Measurements from ENCODE around the gene FAH.

The FAH gene

DNA sequence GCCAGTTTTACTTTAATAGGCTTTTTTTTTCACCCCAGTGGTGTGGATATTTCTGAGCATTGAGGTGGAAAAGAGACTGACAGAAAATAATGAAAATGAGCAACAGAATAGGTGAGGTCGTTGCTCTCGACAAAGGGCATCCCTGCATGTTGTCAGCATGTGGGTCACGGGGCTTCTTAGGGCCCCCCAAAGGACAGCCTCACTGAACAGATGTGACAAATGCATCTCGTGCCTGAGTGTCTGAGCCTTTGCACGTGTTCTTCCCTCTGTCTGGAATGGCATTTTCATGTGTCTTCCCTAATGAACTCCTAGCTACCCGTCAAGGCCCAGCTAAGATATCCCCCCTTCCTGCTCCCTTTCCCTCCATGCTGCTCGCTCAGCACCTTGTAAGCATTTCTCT is 31.8 kb downstream of the FAH start:
- TF ChIP-seq, protein P1, sequence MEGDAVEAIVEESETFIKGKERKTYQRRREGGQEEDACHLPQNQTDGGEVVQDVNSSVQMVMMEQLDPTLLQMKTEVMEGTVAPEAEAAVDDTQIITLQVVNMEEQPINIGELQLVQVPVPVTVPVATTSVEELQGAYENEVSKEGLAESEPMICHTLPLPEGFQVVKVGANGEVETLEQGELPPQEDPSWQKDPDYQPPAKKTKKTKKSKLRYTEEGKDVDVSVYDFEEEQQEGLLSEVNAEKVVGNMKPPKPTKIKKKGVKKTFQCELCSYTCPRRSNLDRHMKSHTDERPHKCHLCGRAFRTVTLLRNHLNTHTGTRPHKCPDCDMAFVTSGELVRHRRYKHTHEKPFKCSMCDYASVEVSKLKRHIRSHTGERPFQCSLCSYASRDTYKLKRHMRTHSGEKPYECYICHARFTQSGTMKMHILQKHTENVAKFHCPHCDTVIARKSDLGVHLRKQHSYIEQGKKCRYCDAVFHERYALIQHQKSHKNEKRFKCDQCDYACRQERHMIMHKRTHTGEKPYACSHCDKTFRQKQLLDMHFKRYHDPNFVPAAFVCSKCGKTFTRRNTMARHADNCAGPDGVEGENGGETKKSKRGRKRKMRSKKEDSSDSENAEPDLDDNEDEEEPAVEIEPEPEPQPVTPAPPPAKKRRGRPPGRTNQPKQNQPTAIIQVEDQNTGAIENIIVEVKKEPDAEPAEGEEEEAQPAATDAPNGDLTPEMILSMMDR (IDR thresholded peaks at IDR 0.05; ENCODE audit: control extremely low read depth, extremely low read depth, low read depth, missing control alignments): no peak
- DNase-seq (ENCODE audit: extremely low spot score): no peak
- CTCF ChIA-PET: no interaction called here
- POLR2A ChIA-PET: no interaction called here

- CTCF ChIA-PET: no interaction called here
- POLR2A ChIA-PET: no interaction called here
- no peak for DNase-seq (ENCODE audit: extremely low spot score)
- TF ChIP-seq, protein P1 (IDR thresholded peaks at IDR 0.05; ENCODE audit: control extremely low read depth, extremely low read depth, low read depth, missing control alignments): no peak
Measured at GRCh38 chr15:80185152-80185551, 32.4 kb downstream of the FAH start.

GRCh38 chr15:80186066-80186465 is 33.3 kb downstream of the FAH start:
- ChIA-PET POLR2A (no interaction called here), CTCF (no interaction called here)
- DNase-seq (ENCODE audit: extremely low spot score): no peak
- TF ChIP-seq, protein P1 (IDR thresholded peaks at IDR 0.05; ENCODE audit: control extremely low read depth, extremely low read depth, low read depth, missing control alignments): no peak

- ChIA-PET POLR2A (no interaction called here), CTCF (no interaction called here)
- no peak for DNase-seq (ENCODE audit: extremely low spot score)
- TF ChIP-seq, protein P1 (IDR thresholded peaks at IDR 0.05; ENCODE audit: control extremely low read depth, extremely low read depth, low read depth, missing control alignments): no peak
Measured at GRCh38 chr15:80186597-80186996, 33.8 kb downstream of the FAH start.

DNA sequence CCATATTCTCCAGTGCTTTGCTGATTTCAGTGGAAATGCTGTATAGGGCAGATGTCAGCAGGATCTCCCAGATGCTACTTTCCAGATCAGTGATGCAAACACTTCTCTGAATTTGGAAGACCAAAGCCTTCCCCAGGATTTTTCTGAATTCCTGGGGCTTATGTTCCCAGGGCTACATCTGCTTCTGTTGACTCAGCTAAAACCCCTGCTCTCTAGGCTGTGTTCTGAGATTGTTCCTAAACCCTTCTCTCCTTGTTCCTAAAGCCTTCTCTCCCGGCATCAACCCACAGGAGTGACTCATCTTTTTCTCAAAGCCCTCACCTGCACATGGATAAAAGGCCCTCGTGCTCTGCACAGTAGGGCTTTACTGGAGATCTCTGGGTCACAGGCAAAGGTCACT is 35.5 kb downstream of the FAH start:
- TF ChIP-seq, protein P1 (IDR thresholded peaks at IDR 0.05; ENCODE audit: control extremely low read depth, extremely low read depth, low read depth, missing control alignments): no peak
- ChIA-PET CTCF (interaction anchor here (0.9 to 1.2 kb wide), 3 partner anchors 15 to 592 kb away, joined by 3 read pairs; no protein-coding TSS in a partner anchor), POLR2A (no interaction called here)
- no peak for DNase-seq (ENCODE audit: extremely low spot score)

GRCh38 chr15:80191198-80191597 is 38.4 kb downstream of the FAH start:
- CTCF ChIA-PET: interaction anchor here (1.5 to 1.6 kb wide), 2 partner anchors 8 to 17 kb away, joined by 3 to 4 read pairs; no protein-coding TSS in a partner anchor
- DNase-seq (ENCODE audit: extremely low spot score): no peak
- POLR2A ChIA-PET: no interaction called here
- TF ChIP-seq, protein P1 (IDR thresholded peaks at IDR 0.05; ENCODE audit: control extremely low read depth, extremely low read depth, low read depth, missing control alignments): no peak
